ENCODE measurements around the gene SBF2. TPM values are rescaled to one million over a fixed set of nuclear protein-coding genes. Genes with fewer than 3 reads are reported as not detected.

SBF2 gene
- 1 to 10 TPM; 7.0 to 7.1 TPM for total RNA-seq

GRCh38 chr11:10293423-10294289 is at the start of gene SBF2:
TSS of gene SBF2 (minus strand) at chr11:10294219. CDS start at chr11:10294069, 150 bp downstream.
- ChIA-PET CTCF (interaction anchor here (0.6 to 1.0 kb wide), 3 partner anchors 13 to 536 kb away, joined by 3 read pairs; no protein-coding TSS in a partner anchor), POLR2A (interaction anchor here (1.9 kb wide), 1 partner anchor 10 kb away, joined by 6 read pairs; no protein-coding TSS in a partner anchor)
- DNase-seq, result peak; percentile 85
- H3K36me3 Mint-ChIP-seq, result no peaks in the 10 kb centered on the region
- peaks cover 31% of the 10 kb centered on the region for H3K27me3 Mint-ChIP-seq
- no peak within 1 kb of the TSS for H3K27ac Mint-ChIP-seq
- peak within 1 kb of the TSS; percentile 74 for H3K4me3 Mint-ChIP-seq
- intact Hi-C loops (cut with micrococcal nuclease), result loop anchor here (2.0 kb wide), 1 partner anchor 15 kb away; no protein-coding TSS in a partner anchor
- peaks cover 38% of the 10 kb centered on the region for H3K4me1 Mint-ChIP-seq (ENCODE audit: low read depth)
- no peaks in the 10 kb centered on the region for H3K9me3 Mint-ChIP-seq

GRCh38 chr11:10338287-10338686 is 44.3 kb upstream of the SBF2 start:
- Mint-ChIP-seq H3K27me3 (peaks cover 30% of the 10 kb centered on the region), H3K4me1 (ENCODE audit: low read depth) (peaks cover 5% of the 10 kb centered on the region), H3K9me3 (no peaks in the 10 kb centered on the region), H3K4me3 (no peak overlapping the region), H3K27ac (no peak overlapping the region), H3K36me3 (no peaks in the 10 kb centered on the region)
- DNase-seq, result no peak
- CTCF ChIA-PET, result no interaction called here
- POLR2A ChIA-PET, result no interaction called here
- intact Hi-C loops (cut with micrococcal nuclease), result no loop called here

GRCh38 chr11:10333490-10333889 is 39.5 kb upstream of the SBF2 start:
- peaks cover 19% of the 10 kb centered on the region for H3K27me3 Mint-ChIP-seq
- no peaks in the 10 kb centered on the region for H3K9me3 Mint-ChIP-seq
- ChIA-PET CTCF (no interaction called here), POLR2A (no interaction called here)
- intact Hi-C loops (cut with micrococcal nuclease), result no loop called here
- DNase-seq, result no peak
- H3K4me3 Mint-ChIP-seq, result no peak overlapping the region
- H3K4me1 Mint-ChIP-seq (ENCODE audit: low read depth), result no peaks in the 10 kb centered on the region
- no peaks in the 10 kb centered on the region for H3K36me3 Mint-ChIP-seq
- H3K27ac Mint-ChIP-seq, result no peak overlapping the region

DNA sequence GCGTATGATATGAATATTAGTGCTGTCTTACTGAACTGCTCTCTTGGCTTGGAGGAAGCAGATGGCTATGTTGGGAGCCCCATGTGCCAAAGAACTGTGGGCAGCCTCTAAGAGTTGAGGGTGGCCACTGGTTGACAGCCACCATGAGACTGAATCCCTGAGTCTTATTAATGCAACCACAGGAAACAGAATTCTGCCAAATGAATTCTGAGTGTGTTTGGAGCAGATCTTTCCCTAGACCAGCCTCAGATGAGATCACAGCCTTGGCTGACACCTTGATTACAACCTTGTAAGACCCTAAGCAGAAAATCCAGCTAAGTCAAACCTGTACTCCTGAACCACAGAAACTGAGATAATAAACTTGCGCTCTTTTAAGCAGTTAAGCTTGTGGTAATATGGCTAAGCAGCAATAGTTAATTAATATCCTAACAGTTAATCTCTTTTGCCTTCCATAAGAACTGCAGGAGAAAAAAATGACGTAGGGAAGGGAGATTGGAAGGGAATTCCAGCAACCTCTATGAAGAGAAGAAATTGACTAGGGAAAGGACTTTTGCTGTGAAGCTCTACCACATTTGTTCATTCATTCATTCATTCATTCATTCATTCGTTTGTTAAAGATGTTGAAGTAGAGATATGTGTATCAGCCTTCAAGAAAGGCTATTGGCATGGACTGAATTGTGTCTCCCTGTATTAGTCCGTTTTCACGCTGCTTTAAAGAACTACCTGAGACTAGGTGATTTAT is 37.7 kb upstream of the SBF2 start:
- no peaks in the 10 kb centered on the region for H3K36me3 Mint-ChIP-seq
- no peak overlapping the region for H3K4me3 Mint-ChIP-seq
- H3K27ac Mint-ChIP-seq, result no peak overlapping the region
- no peak for DNase-seq
- ChIA-PET CTCF (no interaction called here), POLR2A (interaction anchor here (0.5 kb wide), 1 partner anchor 287 kb away, joined by 3 read pairs; no protein-coding TSS in a partner anchor)
- H3K27me3 Mint-ChIP-seq, result peaks cover 12% of the 10 kb centered on the region
- H3K4me1 Mint-ChIP-seq (ENCODE audit: low read depth), result no peaks in the 10 kb centered on the region
- no peaks in the 10 kb centered on the region for H3K9me3 Mint-ChIP-seq
- intact Hi-C loops (cut with micrococcal nuclease), result no loop called here

DNA sequence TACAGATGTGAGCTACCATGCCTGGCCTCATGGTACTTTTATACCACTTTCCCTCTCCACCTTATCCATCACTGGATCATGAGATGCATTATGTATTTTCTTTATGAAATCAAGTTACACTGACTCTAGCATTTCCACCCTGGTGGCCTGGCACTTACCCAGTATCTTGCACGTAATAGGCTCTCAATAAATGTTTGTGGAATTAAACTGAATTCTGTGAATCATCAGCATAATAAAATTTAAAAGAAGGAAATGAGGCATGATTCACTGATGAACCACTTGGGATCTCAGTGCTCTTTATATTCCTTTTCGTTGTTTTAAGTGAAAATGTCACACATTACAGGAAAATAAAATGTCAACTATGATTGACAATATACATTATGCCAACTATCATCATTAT is 35.9 kb upstream of the SBF2 start:
- Mint-ChIP-seq H3K27me3 (peaks cover 10% of the 10 kb centered on the region), H3K27ac (no peak overlapping the region), H3K4me1 (ENCODE audit: low read depth) (no peaks in the 10 kb centered on the region), H3K4me3 (no peak overlapping the region), H3K9me3 (no peaks in the 10 kb centered on the region), H3K36me3 (no peaks in the 10 kb centered on the region)
- ChIA-PET POLR2A (no interaction called here), CTCF (no interaction called here)
- intact Hi-C loops (cut with micrococcal nuclease), result no loop called here
- DNase-seq, result no peak

DNA sequence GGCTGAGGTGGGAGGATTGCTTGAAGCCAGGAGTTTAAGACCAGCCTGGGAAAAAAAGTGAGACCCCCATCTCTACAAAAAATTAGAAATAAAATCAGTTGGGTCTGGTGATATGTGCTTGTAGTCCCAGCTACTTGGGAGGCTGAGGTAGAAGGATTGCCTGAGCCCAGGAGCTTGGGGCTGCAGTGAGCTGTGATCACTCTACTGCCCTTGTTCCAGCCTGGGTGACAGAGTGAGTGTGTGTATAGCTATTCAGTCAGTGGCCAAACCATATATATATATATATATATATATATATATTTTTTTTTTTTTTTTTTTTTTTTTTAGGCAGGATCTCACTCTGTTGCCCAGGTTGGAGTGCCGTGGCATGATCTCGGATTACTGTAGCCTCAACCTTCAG is 35.3 kb upstream of the SBF2 start:
- POLR2A ChIA-PET, result interaction anchor here (0.7 kb wide), 1 partner anchor 1339 kb away, joined by 4 read pairs; no protein-coding TSS in a partner anchor
- Mint-ChIP-seq H3K27me3 (peaks cover 7% of the 10 kb centered on the region), H3K4me3 (no peak overlapping the region), H3K36me3 (no peaks in the 10 kb centered on the region), H3K9me3 (no peaks in the 10 kb centered on the region), H3K27ac (no peak overlapping the region), H3K4me1 (ENCODE audit: low read depth) (no peaks in the 10 kb centered on the region)
- no peak for DNase-seq
- intact Hi-C loops (cut with micrococcal nuclease), result no loop called here
- CTCF ChIA-PET, result interaction anchor here (0.6 to 1.5 kb wide), 2 partner anchors 122 to 133 kb away, joined by 3 to 6 read pairs; no protein-coding TSS in a partner anchor

DNA sequence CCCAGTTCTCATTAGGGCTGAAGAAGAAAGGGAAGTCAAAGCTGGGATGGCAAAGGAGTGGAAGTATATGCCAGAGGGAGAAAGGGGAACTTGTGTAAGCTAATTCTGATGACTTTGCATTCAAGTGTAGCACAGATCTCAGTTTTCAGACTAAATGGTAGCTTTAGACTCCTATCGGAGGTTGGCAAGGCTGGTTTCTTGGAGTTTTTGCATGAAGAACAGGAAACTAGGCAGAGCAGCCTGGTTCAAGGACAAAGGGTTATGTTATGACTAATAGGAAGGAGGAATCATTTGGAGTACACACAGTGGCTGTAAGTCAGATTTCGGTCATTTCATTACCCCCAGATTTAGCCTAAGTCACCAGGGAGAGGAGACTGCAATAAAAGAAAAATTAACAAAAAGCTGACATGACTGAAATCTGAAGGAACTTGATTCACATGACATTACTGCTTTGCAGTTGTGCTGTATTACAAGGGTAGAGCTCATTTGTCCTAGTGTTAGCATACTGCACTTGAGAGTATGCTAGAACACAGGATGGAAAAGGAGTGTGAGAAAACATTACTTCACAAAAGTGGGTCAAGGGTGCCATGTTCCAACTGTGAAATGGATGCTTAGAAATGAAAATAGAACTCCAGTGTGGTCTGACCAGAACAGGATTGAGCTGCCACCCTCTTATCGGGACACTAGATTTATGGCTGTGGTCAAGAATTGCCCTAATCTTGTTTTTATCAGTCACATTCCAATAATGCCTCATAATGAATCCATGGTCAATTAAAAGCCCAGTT is 34.5 kb upstream of the SBF2 start:
- Mint-ChIP-seq H3K9me3 (no peaks in the 10 kb centered on the region), H3K4me3 (no peak overlapping the region), H3K36me3 (no peaks in the 10 kb centered on the region), H3K27ac (no peak overlapping the region), H3K4me1 (ENCODE audit: low read depth) (peaks cover under 1% of the 10 kb centered on the region), H3K27me3 (peaks cover 9% of the 10 kb centered on the region)
- ChIA-PET POLR2A (interaction anchor here (0.7 kb wide), 1 partner anchor 1338 kb away, joined by 4 read pairs; no protein-coding TSS in a partner anchor), CTCF (interaction anchor here (1.5 to 2.2 kb wide), 2 partner anchors 38 to 121 kb away, joined by 6 to 8 read pairs; no protein-coding TSS in a partner anchor)
- DNase-seq, result no peak
- intact Hi-C loops (cut with micrococcal nuclease), result no loop called here

DNA sequence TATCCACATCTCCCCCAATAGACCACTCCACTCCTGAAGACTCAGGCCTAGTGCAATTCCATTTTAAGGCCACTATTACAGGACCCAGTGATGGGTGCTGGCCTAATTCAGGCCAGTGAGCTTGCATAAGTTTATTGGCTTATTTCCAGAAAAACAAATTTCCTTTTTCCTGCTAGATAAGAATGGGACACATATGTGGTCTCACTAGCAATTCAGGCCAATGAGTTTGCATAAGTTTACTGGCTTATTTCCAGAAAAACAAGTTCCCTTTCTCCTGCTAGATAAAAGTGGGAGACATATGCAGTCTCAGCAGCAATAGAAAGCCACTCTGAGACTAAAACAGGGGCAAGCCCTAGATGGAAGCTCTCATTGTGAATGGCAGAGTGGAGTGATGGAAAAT is 33.2 kb upstream of the SBF2 start:
- Mint-ChIP-seq H3K4me3 (no peak overlapping the region), H3K36me3 (no peaks in the 10 kb centered on the region), H3K9me3 (no peaks in the 10 kb centered on the region), H3K27me3 (peaks cover 12% of the 10 kb centered on the region), H3K4me1 (ENCODE audit: low read depth) (peaks cover 13% of the 10 kb centered on the region), H3K27ac (no peak overlapping the region)
- no peak for DNase-seq
- ChIA-PET CTCF (interaction anchor here (0.6 to 2.2 kb wide), 5 partner anchors 19 to 793 kb away, joined by 3 to 8 read pairs (median 3); no protein-coding TSS in a partner anchor), POLR2A (no interaction called here)
- intact Hi-C loops (cut with micrococcal nuclease), result no loop called here

DNA sequence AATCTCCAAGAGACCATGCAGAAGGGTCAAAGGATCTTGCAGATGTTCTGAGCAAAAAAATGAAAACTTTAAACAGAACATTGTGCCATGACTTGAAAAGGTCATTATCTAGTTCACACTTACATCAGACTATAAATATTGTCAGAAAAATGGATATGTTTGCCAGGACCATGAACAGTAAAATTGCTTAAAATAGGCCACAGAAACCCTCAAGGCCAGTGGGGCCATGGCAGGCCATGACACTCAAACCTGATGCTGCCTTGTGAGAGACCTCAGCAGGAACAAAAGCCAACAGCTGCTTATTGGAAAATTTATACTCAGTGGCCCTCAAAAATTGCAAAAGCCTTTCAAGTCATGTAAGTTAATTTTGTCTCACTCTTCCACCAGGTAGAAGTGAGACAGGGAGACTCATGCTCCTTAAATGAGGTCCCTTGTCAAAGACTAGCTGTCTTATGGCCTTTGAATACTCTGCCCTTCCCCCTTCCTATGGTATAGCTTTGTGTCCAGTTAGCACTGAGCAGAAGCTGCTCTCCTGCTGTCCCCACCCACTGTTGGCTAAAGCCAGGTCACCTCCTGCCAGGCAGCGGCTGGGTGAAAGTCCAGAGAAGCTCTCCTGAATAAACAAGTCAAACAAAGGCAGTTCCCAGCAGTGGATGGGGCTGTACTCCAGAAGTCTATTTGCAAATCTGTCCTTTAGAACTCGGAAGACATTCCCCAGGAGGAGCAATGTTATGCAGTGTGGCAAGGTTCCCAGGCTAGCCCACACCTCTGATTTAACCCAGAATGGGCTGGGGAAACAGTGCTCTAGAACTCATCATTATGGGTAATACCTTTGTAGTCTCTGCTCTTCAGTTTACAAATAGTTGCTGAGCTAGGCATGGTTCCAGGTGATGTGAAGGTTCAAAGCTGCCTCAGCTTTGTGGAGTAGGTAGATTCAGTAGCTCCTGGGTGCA is 32.3 kb upstream of the SBF2 start:
- Mint-ChIP-seq H3K36me3 (no peaks in the 10 kb centered on the region), H3K9me3 (no peaks in the 10 kb centered on the region), H3K4me3 (no peak overlapping the region), H3K27ac (no peak overlapping the region), H3K4me1 (ENCODE audit: low read depth) (peaks cover 13% of the 10 kb centered on the region), H3K27me3 (peaks cover 7% of the 10 kb centered on the region)
- no peak for DNase-seq
- ChIA-PET POLR2A (no interaction called here), CTCF (interaction anchor here (0.6 to 3.2 kb wide), 11 partner anchors 18 to 567 kb away, joined by 3 to 22 read pairs (median 8); partner anchors contain the start of gene ADM)
- intact Hi-C loops (cut with micrococcal nuclease), result no loop called here

DNA sequence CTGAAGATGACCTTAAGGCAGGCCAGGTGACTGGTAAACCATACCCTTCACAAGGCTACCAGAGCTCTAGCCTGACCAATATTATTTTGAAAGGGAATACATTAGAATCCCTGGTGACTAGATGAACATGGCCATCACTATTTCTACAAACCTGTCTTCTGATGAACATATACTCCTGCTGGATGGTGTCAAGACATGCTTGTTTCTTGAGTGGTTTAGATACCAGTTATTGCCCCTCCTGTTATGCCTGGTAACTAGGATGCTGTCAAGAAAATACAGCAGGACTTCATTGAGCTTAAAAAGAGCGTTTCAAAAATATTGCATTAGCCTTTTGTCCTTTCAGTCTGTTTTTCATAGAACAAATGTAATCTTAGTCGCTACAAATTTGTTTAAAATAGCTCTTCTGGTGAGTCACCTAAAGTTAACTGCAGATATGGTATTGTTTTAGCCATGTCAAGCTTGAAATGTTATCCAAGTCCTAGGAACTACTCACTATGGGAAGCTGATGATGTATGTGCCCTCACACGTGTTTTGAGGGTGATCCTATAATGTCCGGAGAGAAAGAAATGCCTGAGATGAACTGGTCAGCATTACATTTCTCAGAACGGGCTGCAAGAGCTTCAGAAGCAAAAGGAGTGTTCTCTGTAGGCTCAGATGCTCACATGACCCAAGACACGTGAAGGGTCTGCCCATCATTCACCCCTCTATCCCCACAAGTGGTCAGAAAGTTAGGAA is 31.4 kb upstream of the SBF2 start:
- peaks cover 13% of the 10 kb centered on the region for H3K4me1 Mint-ChIP-seq (ENCODE audit: low read depth)
- intact Hi-C loops (cut with micrococcal nuclease), result no loop called here
- H3K4me3 Mint-ChIP-seq, result no peak overlapping the region
- POLR2A ChIA-PET, result no interaction called here
- peaks cover 7% of the 10 kb centered on the region for H3K27me3 Mint-ChIP-seq
- DNase-seq, result no peak
- H3K36me3 Mint-ChIP-seq, result no peaks in the 10 kb centered on the region
- CTCF ChIA-PET, result interaction anchor here (0.9 to 3.2 kb wide), 9 partner anchors 17 to 791 kb away, joined by 3 to 22 read pairs (median 11); partner anchors contain the start of gene ADM
- H3K27ac Mint-ChIP-seq, result no peak overlapping the region
- no peaks in the 10 kb centered on the region for H3K9me3 Mint-ChIP-seq
